GM10847 (cell line): ENCODE measurements around the gene RBM14.

Experiments used
- POLR2A ChIP-seq: IDR thresholded peaks from 2 replicates; pipeline ENCODE4 v1.6.1; 2011; ENCODE audit not compliant: insufficient read length; ENCODE audit errors: extremely low read depth

RBM14 gene

GRCh38 chr11:66626382-66626781 lies 10.0 kb downstream of the RBM14 start:
- TF ChIP-seq POLR2A, result no peak

- no peak for TF ChIP-seq POLR2A
These were observed 10.5 kb downstream of the RBM14 start for GRCh38 chr11:66626926-66627325.

- TF ChIP-seq POLR2A, result no peak
These were observed 11.7 kb downstream of the RBM14 start for GRCh38 chr11:66628061-66628603.

DNA sequence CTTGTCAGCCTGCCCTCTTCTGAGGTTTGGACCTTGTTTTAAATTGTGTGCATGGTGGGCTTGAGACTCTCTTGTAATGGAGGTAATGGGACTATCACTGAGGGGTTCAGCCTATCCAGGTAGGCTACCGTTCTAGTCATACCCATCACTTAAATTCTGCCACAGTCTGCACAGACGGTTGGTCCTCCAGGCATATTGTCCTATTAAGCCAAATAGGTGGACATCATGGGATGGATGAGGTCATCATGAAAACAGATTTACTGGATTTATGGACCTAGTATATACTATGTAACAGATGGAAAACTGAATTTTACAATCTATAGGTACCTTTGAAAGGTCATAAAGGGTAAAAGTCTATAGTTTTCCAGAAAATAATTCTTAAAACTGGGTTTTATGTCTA lies 12.9 kb downstream of the RBM14 start:
- TF ChIP-seq POLR2A, result no peak

DNA sequence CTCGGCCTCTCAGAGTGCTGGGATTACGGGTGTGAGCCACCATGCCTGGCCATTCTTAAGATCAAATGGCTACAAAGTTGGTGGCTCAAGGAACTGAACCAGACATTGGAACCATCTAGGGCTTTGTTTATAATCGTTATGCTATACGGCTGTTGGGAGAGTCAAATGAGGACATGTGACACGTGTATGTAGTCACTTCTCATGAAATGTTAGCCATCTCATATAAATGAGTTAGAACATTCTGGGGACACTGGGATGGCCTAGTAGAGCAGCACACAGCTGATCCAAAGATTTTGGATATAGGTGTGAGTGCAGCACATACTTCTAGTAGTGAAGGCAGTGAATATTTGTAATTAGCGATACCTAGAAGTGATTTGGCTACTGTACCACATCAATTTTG lies 15.5 kb downstream of the RBM14 start:
- no peak for TF ChIP-seq POLR2A

- TF ChIP-seq POLR2A, result no peak
These were observed 16.5 kb downstream of the RBM14 start for GRCh38 chr11:66632952-66633351.

GRCh38 chr11:66636411-66636810 lies 20.0 kb downstream of the RBM14 start:
- no peak for TF ChIP-seq POLR2A

DNA sequence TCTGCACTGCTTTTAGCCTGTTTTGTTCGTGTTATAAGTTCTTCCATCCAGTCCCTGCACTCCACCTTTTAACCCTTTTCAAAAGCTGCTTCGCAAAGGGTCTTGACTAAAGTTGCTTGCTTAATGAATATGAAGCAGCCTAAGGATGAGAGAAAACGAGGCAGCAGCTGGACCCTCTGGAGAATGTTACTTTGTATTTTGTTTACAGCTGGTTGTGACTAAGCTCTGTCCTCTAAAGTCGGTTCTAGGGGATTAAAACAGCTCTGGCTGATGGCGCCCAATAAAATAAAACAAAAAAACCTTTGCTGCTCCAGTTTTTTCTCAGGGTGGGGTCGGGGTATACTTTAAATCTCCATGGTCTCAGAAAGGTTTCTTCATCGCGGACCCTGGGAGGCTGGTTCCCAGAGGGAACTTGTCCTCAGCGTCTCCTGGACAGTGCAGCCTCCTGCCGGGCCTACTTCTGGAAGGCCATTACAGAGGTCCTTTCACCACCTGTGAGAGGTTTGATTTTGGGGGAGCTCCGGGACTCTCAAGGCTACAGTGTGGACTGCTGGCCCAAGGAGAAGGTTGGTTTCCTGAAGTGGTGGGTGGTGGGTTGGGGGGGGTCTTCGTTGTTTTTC lies 21.2 kb downstream of the RBM14 start:
- TF ChIP-seq POLR2A, result no peak

DNA sequence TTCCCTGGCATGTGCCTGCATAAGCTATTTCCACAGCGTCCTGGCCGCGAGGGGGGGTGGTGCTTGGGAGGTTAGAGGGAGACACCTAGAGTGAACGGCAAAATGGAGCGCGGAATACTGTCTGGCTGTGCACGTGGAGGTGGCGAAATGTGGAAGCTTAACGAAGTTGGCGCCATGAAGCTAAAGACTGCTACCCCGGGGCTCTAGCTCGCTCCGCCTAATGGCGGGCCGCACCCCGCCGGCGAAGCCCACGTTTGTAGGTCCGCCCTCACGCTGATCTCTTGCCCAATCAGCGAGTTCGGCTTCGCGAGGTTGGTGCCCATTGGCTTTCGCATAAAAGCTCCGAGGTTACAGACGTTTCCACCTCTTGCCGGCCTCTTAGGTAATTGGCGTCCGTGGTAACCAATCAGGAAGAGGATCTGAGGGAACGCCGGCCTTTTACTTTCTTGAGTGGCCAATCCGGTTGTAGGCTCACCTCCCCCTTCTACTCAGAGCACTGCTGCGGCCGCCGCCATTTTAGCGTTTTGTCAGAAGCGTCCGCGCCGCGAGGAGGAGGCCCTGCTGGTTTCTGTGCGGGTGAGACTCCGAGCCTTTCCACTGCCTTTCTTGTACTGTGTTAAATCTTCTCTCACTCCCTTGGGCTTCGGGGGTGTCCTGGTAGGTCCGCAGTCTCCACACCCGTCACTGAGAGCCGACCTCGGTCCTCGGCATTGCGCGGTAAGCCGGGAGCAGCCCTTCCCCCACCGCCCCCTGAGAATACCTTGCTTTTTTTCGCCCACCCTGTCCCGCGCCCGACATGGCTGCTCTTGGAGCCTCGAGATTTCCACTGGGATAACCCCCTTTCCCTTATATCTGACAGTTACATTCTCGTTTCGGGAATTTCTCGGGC lies 22.0 kb downstream of the RBM14 start, which contains the start of gene RBM4:
Gene RBM4, plus strand, starts transcription at position 527 of the 889 bp plus-strand sequence. CDS start 1,009 bp downstream, outside the sequence.
- TF ChIP-seq POLR2A, result peak; percentile 71

DNA sequence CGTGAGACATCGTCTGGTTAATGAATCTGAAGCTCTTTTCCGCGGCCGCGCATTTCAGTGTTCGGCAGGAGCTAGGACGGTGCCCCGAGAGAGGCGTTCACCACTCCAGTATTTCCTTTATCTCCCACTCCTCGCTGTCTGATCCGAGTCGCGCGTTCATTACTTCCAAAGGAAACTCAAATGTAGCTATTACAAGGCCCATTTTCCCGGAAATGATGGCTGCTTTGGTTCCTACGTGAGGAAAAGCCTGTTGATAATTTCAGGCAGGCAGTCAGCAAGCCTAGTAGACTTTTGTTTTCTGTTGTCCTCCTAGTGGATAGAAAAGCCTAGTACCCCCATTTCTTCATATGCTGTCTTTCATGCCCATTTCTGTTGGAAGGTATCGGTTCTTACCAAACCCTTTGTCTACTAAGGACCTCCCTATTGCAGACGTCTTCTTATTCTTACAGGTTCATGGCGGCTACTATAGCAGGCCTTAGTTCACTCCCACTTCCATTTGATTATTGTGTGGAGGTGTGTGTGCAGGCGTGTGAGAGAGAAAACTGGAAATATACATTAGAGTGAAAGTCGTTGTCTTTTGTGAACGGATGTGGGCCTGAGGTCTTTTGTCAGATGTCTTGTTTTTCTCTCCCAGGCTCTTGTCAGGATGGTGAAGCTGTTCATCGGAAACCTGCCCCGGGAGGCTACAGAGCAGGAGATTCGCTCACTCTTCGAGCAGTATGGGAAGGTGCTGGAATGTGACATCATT lies 22.8 kb downstream of the RBM14 start:
- no peak for TF ChIP-seq POLR2A

DNA sequence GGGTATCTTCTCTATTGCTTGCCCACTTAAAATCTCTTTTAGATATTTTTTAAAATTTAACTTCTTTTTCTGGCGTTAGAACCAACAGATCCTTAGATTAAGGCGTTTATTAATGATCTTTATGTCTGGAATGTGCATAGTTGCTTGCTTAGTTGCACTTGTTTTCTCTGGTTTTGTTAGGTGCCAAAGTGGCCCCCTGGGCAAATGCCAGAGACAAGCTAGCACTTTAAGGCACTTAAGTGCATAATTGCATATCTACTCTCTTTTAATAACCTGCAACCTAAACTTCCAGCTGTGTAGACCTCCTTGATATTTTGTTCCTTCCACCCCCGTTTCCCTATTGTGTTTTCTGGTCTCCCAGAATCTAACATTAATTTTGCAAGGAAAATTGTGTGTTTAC lies 25.4 kb downstream of the RBM14 start:
- TF ChIP-seq POLR2A, result no peak

DNA sequence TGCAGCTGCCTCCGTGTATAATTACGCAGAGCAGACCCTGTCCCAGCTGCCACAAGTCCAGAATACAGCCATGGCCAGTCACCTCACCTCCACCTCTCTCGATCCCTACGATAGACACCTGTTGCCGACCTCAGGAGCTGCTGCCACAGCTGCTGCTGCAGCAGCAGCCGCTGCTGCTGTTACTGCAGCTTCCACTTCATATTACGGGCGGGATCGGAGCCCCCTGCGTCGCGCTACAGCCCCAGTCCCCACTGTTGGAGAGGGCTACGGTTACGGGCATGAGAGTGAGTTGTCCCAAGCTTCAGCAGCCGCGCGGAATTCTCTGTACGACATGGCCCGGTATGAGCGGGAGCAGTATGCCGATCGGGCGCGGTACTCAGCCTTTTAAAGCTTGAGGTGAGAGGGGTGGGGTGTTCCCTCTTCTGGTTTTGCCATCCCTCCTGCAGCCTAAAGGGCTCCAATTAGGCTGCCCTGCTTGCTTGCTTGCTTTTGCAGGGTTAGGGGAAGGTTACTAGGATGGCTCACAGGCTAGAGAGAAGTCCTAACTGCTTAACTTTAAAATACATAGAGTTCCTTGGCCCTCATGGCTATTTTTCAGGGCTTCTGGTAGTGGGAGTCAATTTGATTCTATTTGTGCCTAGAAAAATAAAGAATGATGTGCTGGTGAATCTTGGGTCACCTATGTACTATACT lies 27.5 kb downstream of the RBM14 start:
- no peak for TF ChIP-seq POLR2A

GRCh38 chr11:66646828-66647227 lies 30.4 kb downstream of the RBM14 start:
- TF ChIP-seq POLR2A, result no peak

GRCh38 chr11:66649903-66650302 lies 33.5 kb downstream of the RBM14 start:
- TF ChIP-seq POLR2A, result no peak

GRCh38 chr11:66651016-66651415 lies 34.6 kb downstream of the RBM14 start:
- no peak for TF ChIP-seq POLR2A
